PC-3 (cell line): ENCODE measurements around the gene CHRNA5. TPM values are rescaled to one million over a fixed set of nuclear protein-coding genes. Genes with fewer than 3 reads are reported as not detected.

Experiments used
- ATAC-seq: fragments of 200-7000 bp; cut with Tn5 transposase; 2 replicates; pipeline ENCODE4 v1.9.1; 2020; ENCODE audit warnings: mild to moderate bottlenecking, moderate library complexity
- BruUV-seq: library from RNA; stranded (reverse); fragments of 400-500 nt; replicated peaks from 2 replicates; lab custom pipeline; 2021; lab: Mats Ljungman, UMichigan
- CTCF ChIA-PET: fragments of 300-600 bp; sonication (Branson Sonifier 250); formaldehyde crosslinking; loops from one replicate; lab custom pipeline; 2022; ENCODE audit warnings: antibody characterized with exemption; lab: Charles Lee
- POLR2A ChIA-PET: fragments of 300-600 bp; sonication (Branson Sonifier 250); formaldehyde crosslinking; loops from one replicate; lab custom pipeline; 2022; ENCODE audit warnings: antibody characterized with exemption; ENCODE audit not compliant: unreplicated experiment; lab: Charles Lee
- DNase-seq: peaks from one replicate; pipeline ENCODE4 v3.0.0-alpha.2; 2015
- H2AFZ ChIP-seq: fragments of 300-600 bp; sonication (generic); 2 replicates; pipeline ENCODE4 v1.6.0; 2016; ENCODE audit warnings: antibody characterized with exemption, low read length
- H3F3A ChIP-seq: fragments of 300-600 bp; sonication (generic); one replicate; pipeline ENCODE4 v1.6.0; 2017; ENCODE audit warnings: antibody characterized with exemption, low read length, control low read depth, mild to moderate bottlenecking; ENCODE audit not compliant: unreplicated experiment
- H3K27ac ChIP-seq: fragments of 300-600 bp; sonication (generic); 2 replicates; pipeline ENCODE4 v1.5.1; 2016; ENCODE audit warnings: mild to moderate bottlenecking, low read length
- H3K27me3 ChIP-seq: fragments of 300-600 bp; sonication (generic); 2 replicates; pipeline ENCODE4 v1.6.1; 2016; ENCODE audit warnings: low read length, mixed read lengths
- H3K36me3 ChIP-seq: fragments of 300-600 bp; sonication (generic); 2 replicates; pipeline ENCODE4 v1.6.1; 2016; ENCODE audit warnings: low read depth, mixed run types, low read length, mixed read lengths
- H3K4me1 ChIP-seq: fragments of 300-600 bp; sonication (generic); 2 replicates; pipeline ENCODE4 v1.5.1; 2016; ENCODE audit warnings: low read length; ENCODE audit not compliant: insufficient read depth
- H3K4me2 ChIP-seq: fragments of 300-600 bp; sonication (generic); 2 replicates; pipeline ENCODE4 v1.6.0; 2016; ENCODE audit warnings: low read length
- H3K4me3 ChIP-seq: fragments of 300-600 bp; sonication (generic); 2 replicates; pipeline ENCODE4 v1.5.1; 2016; ENCODE audit warnings: mild to moderate bottlenecking, low read length, mixed read lengths
- H3K79me2 ChIP-seq: fragments of 300-600 bp; sonication (generic); 2 replicates; pipeline ENCODE4 v1.6.1; 2017; ENCODE audit warnings: low read length, mixed read lengths
- H3K9ac ChIP-seq: fragments of 300-600 bp; sonication (generic); 2 replicates; pipeline ENCODE4 v1.6.0; 2016; ENCODE audit warnings: mild to moderate bottlenecking, low read length
- H3K9me2 ChIP-seq: fragments of 300-600 bp; sonication (generic); replicated peaks from 2 replicates; pipeline ENCODE4 v1.6.1; 2016; ENCODE audit warnings: mixed run types, low read length, mixed read lengths
- H3K9me3 ChIP-seq: fragments of 300-600 bp; sonication (generic); 2 replicates; pipeline ENCODE4 v1.6.1; 2016; ENCODE audit warnings: low read length, mixed read lengths
- H4K20me1 ChIP-seq: fragments of 300-600 bp; sonication (generic); 2 replicates; pipeline ENCODE4 v1.6.1; 2016; ENCODE audit warnings: low read length, mixed read lengths
- CTCF ChIP-seq: fragments of 300-600 bp; sonication (generic); conservative IDR thresholded peaks from 2 replicates; pipeline ENCODE4 v1.5.1; 2017; ENCODE audit warnings: antibody characterized with exemption, low read depth, mild to moderate bottlenecking, low read length
- EZH2 ChIP-seq: fragments of 300-600 bp; sonication (generic); IDR thresholded peaks from one replicate; pipeline ENCODE4 v1.6.1; 2017; ENCODE audit warnings: antibody characterized with exemption, mild to moderate bottlenecking, low read length; ENCODE audit not compliant: unreplicated experiment
- EZH2phosphoT487 ChIP-seq: fragments of 300-600 bp; sonication (generic); IDR thresholded peaks from 2 replicates; pipeline ENCODE4 v1.6.1; 2018; ENCODE audit warnings: mild to moderate bottlenecking, antibody characterized with exemption, low read length, borderline replicate concordance
- intact Hi-C: fragments of 100-400 bp; cut with micrococcal nuclease; formaldehyde crosslinking; loops from 2 replicates; pipeline ENCODE4 v1.9.0; 2023
- total RNA-seq: library from RNA; depleted of rRNA; stranded (reverse); fragments of >200 nt; gene quantifications from 2 replicates; pipeline ENCODE4 v1.2.3, GENCODE V29; 2014

The CHRNA5 gene
- total RNA-seq, 1 experiment from 2014 or later, result 8.4 TPM

- Histone ChIP-seq H3K9me3 (no peaks in the 10 kb centered on the region), H3K9ac (no peak overlapping the region), H3K79me2 (no peaks in the 10 kb centered on the region), H3F3A (no peaks in the 10 kb centered on the region), H3K27ac (no peak overlapping the region), H3K27me3 (no peaks in the 10 kb centered on the region), H3K4me3 (no peak overlapping the region), H3K9me2 (no peaks in the 10 kb centered on the region), H2AFZ (no peak overlapping the region), H4K20me1 (no peaks in the 10 kb centered on the region), H3K36me3 (no peaks in the 10 kb centered on the region), H3K4me2 (no peak overlapping the region), H3K4me1 (no peaks in the 10 kb centered on the region)
- intact Hi-C loops, result no loop called here
- POLR2A ChIA-PET, result no interaction called here
- no peak for TF ChIP-seq EZH2phosphoT487
- TF ChIP-seq CTCF, result no peak
- TF ChIP-seq EZH2, result no peak
- BruUV-seq, result no TSS peak
- DNase-seq (no peak), ATAC-seq (no peak)
- CTCF ChIA-PET, result no interaction called here
Observed at GRCh38 chr15:78597583-78597982, 32.3 kb downstream of the CHRNA5 start.

GRCh38 chr15:78598348-78598747 is 33.0 kb downstream of the CHRNA5 start:
- Histone ChIP-seq H3K9ac (no peak overlapping the region), H3K27me3 (no peaks in the 10 kb centered on the region), H3K4me2 (no peak overlapping the region), H3K4me3 (no peak overlapping the region), H3K36me3 (no peaks in the 10 kb centered on the region), H3K79me2 (no peaks in the 10 kb centered on the region), H3K4me1 (no peaks in the 10 kb centered on the region), H4K20me1 (no peaks in the 10 kb centered on the region), H2AFZ (no peak overlapping the region), H3K27ac (no peak overlapping the region), H3F3A (no peaks in the 10 kb centered on the region), H3K9me3 (no peaks in the 10 kb centered on the region), H3K9me2 (no peaks in the 10 kb centered on the region)
- no peak for DNase-seq
- intact Hi-C loops, result no loop called here
- no peak for ATAC-seq
- TF ChIP-seq EZH2phosphoT487 (no peak), EZH2 (no peak), CTCF (no peak)
- BruUV-seq, result no TSS peak
- ChIA-PET POLR2A (no interaction called here), CTCF (no interaction called here)

GRCh38 chr15:78599189-78599588 is 33.9 kb downstream of the CHRNA5 start:
- DNase-seq (no peak), ATAC-seq (no peak)
- intact Hi-C loops, result no loop called here
- no peaks in the 10 kb centered on the region for H4K20me1 ChIP-seq
- H3K36me3 ChIP-seq, result no peaks in the 10 kb centered on the region
- H3K79me2 ChIP-seq, result no peaks in the 10 kb centered on the region
- TF ChIP-seq CTCF (no peak), EZH2phosphoT487 (no peak), EZH2 (no peak)
- CTCF ChIA-PET, result no interaction called here
- H3K9me3 ChIP-seq, result no peaks in the 10 kb centered on the region
- no peak overlapping the region for H3K4me2 ChIP-seq
- no peak overlapping the region for H3K9ac ChIP-seq
- no peak overlapping the region for H2AFZ ChIP-seq
- no peaks in the 10 kb centered on the region for H3K9me2 ChIP-seq
- no peak overlapping the region for H3K27ac ChIP-seq
- H3K4me3 ChIP-seq, result no peak overlapping the region
- no peaks in the 10 kb centered on the region for H3K4me1 ChIP-seq
- H3K27me3 ChIP-seq, result no peaks in the 10 kb centered on the region
- H3F3A ChIP-seq, result no peaks in the 10 kb centered on the region
- BruUV-seq, result no TSS peak
- POLR2A ChIA-PET, result no interaction called here
